RWPE1 (cell line): ENCODE measurements around the gene SEMA3A.
"Not testable (repeated sequence)": the region's sequence is repeated elsewhere in the genome, so short reads cannot be mapped to it uniquely, and the experiment has no call there.

Experiments used
- CTCF ChIA-PET: fragments of 350-600 bp; sonication (Branson Sonifier 250); formaldehyde crosslinking; extraction: SDS; loops from one replicate; lab custom pipeline; 2021; lab: Yijun Ruan, JAX
- POLR2A ChIA-PET: fragments of 400-600 bp; formaldehyde crosslinking; extraction: SDS; loops from one replicate; lab custom pipeline; 2020; ENCODE audit warnings: antibody characterized with exemption; ENCODE audit not compliant: low non-redundant PET; lab: Yijun Ruan, JAX
- DNase-seq: peaks from one replicate; pipeline ENCODE4 v3.0.0; 2012; ENCODE audit warnings: low spot score
- H3K27ac ChIP-seq: fragments of 450-650 bp; 2 replicates; pipeline ENCODE4 v1.5.1; 2017
- CTCF ChIP-seq: fragments of 450-650 bp; conservative IDR thresholded peaks from 2 replicates; pipeline ENCODE4 v1.5.1; 2017; ENCODE audit warnings: low read depth, mild to moderate bottlenecking

SEMA3A gene

GRCh38 chr7:84157171-84157570, 37.4 kb downstream of the SEMA3A start:
- no peak for TF ChIP-seq CTCF
- no peak for DNase-seq
- H3K27ac ChIP-seq = no peak overlapping the region
- POLR2A ChIA-PET = no interaction called here
- CTCF ChIA-PET = no interaction called here

- TF ChIP-seq CTCF = no peak
- DNase-seq = no peak
- POLR2A ChIA-PET = no interaction called here
- CTCF ChIA-PET = interaction anchor here (0.5 kb wide), 1 partner anchor 886 kb away, joined by 4 read pairs; no protein-coding TSS in a partner anchor
- H3K27ac ChIP-seq = no peak overlapping the region
Observed at GRCh38 chr7:84154991-84155781, 39.4 kb downstream of the SEMA3A start.

GRCh38 chr7:84152995-84153394, 41.6 kb downstream of the SEMA3A start:
- H3K27ac ChIP-seq = no peak overlapping the region
- DNase-seq = no peak
- TF ChIP-seq CTCF = no peak
- POLR2A ChIA-PET = no interaction called here
- CTCF ChIA-PET = no interaction called here

GRCh38 chr7:84150370-84150769, 44.2 kb downstream of the SEMA3A start:
- POLR2A ChIA-PET, DNase-seq, H3K27ac ChIP-seq, CTCF ChIA-PET: not testable (repeated sequence)

GRCh38 chr7:84149573-84149972, 45.0 kb downstream of the SEMA3A start:
- POLR2A ChIA-PET = no interaction called here
- no peak for DNase-seq
- CTCF ChIA-PET = no interaction called here

GRCh38 chr7:84145892-84146291, 48.7 kb downstream of the SEMA3A start:
- ChIA-PET CTCF (no interaction called here), POLR2A (no interaction called here)
- DNase-seq = no peak
- no peak for TF ChIP-seq CTCF
- H3K27ac ChIP-seq = no peak overlapping the region

More at GRCh38 chr7:84149573-84149972, 45.0 kb downstream of the SEMA3A start:
- no peak overlapping the region for H3K27ac ChIP-seq
- no peak for TF ChIP-seq CTCF

GRCh38 chr7:84144935-84145334, 49.7 kb downstream of the SEMA3A start:
- no peak for TF ChIP-seq CTCF
- H3K27ac ChIP-seq = no peak overlapping the region
- ChIA-PET POLR2A (no interaction called here), CTCF (no interaction called here)
- no peak for DNase-seq
